ENCODE measurements around the gene FER.
"Not testable (repeated sequence)": the region's sequence is repeated elsewhere in the genome, so short reads cannot be mapped to it uniquely, and the experiment has no call there.

The FER gene

DNA sequence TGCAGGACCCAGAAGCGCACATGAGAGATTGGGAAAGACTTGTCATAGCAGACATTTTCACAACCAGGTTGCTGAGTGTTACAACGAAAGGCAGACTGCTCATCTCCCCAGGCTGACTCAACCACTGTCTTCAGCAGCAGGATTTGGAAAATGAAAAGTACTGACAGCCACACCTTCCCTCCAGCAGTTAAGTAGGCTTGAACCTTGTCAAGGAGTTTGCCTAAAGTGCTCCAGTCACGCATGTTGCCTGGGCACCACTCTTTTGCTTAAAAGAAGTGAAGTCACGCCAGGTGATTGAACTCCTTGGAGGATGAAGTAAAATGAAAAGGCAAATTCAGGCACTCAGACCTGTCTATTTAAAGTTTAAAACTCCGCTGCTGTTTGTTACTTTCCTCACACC lies 304.5 kb downstream of the FER start:
- DNase-seq = not testable (repeated sequence)

DNA sequence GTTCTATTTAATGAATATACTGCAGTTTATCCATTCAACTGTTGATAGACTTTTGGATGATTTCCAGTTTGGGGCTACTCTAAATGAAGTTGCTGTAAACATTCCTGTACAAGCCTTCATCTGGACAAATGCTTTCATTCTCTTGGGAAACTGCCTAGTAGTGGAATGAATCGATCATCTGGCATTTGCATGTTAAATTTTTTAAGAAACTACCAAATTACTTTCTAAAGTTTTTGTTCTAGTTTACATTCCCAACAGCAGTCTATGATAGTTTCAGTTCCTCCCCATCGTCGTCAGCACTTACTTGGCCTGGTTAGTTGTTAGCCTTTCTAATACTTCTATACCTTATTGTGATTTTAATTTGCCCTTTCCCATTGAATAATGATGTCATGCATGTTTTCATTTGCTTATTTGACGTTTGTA lies 306.3 kb downstream of the FER start:
- no peak for DNase-seq

DNA sequence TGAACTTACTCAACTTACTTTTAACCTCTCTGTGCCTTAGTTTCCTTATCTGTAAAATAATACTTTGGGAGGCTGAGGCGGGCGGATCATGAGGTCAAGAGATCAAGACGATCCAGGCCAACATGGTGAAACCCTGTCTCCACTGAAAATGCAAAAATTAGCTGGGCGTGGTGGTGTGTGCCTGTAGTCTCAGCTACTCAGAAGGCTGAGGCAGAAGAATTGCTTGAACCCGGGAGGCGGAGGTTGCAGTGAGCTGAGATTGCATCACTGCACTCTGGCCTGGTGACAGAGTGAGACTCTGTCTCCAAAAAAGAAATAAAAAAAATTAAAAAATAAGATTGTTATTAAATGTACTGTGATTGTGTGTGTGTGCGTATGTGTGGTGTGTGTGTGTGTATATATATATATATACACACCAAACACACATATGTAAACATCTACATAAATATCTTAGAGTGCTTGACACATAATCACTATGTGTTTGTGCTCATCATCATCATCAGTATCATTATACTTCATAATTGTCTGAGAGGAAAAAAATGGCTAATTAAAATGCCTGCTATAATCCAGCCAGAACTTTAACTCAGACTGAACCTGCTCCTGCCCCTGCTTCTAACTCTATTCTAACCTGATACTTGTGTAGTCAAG lies 312.8 kb downstream of the FER start:
- no peak for DNase-seq

DNA sequence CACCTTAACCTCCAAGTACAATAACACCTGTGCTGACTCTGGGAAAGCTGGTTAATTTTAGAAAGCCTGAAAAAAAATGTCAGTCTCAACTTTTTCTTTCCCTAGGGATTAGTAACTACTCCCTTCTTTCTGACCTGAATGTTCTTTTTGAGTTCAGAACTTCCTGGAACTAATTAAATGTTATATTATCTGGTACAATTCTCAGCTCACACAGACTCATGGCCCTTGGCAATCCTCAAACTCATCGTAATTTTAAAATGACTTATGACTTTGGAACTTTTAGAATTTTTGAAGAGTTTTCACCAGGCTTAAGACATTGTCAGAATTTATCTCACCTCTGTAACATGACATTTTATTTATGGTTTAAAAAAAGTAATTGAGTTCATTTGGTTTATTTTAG lies 315.0 kb downstream of the FER start:
- DNase-seq = no peak

DNA sequence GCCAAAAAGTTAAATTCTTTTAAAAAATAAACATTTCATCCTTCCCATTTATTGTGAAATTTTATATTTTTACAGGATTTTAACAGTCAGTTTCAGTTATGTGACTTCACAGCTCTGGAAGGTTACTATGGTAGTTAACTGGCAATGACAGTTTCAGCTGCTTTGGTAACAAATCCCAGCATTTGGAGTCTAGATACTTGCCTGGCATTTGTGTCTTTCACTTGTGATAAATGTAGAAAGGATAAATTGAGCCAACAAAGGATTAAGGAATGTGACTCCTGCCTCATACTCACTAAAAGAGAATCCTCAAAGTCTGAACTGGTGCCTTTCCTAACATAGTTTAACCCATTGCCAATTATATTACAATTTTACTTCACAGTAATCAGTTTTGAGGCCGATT lies 315.5 kb downstream of the FER start:
- no peak for DNase-seq

DNA sequence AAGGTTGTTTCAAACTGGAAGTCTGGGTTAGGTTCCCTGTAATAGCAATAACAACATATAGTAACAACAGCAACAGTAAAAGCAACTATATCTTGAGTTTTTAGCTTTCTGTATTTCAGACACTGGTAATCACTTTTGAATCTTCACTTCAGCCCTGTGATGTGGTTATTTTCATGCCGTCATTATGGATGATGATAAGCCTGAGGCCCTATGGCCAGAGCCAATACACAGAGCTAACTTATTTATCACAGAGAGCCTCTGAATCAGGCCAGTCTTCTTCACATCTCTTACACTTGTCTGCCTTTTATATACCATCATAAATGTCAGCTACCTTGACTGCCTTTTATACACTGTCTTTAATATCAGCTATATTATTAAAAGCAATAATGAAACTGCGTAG lies 329.0 kb downstream of the FER start:
- no peak for DNase-seq

DNA sequence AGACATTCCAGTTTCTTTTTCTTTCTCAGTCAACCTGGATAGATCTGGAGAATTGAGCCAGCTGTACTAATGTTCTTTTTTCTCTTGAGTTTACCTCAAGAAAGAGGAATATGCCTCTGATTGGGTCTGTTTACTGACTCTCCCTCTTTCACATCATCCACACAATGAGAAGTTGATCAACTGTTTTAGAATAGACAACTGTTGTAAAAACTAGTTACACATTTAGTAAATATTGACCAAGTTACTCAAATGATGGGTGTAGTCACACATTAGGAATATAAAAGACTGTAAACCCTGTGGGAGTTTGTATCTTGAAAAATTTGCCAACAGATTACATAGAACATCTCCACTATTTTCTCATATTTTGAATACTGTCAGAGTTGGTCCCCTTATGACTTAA lies 330.8 kb downstream of the FER start:
- DNase-seq = no peak

DNA sequence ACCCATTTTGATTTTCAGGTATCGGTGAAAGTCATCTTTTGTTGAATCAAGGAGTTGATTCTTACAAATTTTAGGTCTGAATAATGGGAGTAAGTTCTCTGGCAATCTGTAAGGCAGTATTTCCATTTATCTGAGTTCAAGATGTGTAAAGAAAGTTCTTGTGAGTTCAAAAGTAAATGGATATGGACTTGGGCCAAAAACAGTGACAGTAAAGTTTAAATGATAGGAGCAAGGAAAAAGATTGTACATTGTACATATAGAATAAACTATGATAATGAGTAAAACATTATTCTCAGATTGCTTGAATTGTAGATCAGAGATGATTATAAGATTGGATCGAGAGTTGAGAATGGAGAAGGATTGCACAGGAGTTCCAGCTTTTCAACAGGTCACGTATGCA lies 332.8 kb downstream of the FER start:
- DNase-seq = no peak

DNA sequence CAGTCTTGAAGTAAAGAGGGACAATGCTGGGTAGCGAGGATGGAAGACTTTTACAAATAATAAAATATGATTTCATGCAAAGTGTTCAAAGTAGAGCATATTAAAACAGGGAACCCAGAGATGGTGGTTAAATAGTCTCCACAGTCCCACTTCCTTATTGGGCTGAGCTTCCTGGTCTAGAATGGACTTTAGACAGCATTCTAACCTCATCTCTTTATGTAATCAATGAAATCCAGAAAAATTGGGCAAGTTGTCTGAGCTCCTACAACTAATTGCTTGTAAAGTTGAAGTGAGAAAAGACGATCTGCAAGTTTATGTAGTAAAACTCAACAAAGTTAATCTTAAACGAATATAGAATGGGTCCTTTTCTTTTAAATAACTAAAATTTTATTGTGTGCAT lies 333.2 kb downstream of the FER start:
- DNase-seq = no peak

DNA sequence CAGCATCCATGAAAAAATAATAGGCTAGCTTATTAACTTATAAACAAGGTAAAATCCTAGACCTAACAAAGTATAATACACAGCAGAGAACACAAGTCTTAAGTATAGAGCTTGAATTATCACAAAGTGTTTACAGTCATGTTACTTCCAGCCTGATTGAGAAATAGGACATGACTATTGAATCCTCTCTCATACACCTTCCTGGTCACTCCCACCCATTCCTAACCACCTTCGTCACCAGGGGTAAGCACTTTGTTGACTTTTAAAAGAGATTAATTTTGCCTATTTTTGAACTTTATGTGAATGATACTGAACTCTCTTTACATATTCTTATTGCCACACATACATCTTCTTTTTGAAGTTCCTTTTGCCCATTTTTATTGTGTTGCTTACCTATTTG lies 336.2 kb downstream of the FER start:
- DNase-seq = no peak

DNA sequence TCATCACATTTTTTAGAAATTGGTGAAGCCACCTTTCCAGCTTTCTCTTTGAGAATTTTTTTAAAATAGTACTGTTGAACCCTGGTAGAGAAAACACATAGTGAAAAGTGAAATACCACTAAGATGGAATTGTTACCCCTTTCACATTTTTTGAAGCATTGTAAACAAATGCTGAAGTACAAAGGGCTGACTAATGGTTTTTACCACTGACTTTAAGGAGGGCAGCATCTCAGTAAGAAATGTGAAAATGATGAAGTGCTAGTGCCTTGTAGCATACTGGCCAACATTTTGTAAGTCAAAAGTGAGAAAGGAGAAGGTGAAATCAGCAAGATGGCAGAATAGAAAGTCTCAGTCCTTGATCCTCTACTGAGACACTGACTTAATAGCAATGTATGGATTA lies 341.5 kb downstream of the FER start:
- no peak for DNase-seq

DNA sequence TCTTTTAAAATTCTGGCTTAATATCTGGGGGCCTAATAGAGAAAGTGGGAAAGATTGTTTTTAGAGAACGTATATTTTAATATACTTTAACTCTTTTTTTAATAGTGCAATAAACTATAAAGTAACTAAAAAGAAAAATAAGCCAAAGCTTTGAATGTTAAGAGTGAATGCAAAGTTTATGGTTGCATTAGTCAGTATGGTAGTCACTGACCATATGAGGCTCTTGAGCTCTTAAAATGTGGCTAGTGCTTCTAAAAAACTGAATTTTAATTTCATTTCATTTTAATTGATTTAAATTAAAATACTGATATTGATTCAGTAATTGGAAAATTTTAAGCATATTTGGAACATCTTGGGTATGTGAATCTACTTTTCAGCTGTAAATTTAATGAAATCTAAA lies 351.4 kb downstream of the FER start:
- DNase-seq = no peak

DNA sequence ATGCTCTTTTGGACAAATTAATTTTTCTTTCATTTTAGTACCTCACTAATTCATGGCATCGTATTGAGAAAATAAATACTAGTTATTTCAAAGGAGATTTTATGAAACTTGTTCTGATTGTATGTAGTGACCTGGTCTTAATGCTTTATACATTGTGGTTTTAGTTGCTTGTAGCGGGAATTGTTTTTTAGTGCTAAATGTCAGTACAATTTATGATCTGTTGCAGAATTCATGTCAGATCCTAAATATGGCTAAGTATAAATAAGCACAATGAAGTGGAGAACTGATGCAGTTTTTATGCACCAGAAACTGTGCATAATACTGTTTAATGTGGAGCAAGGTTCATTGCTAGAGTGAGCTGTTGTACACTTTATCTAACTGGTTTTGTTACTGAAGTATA lies 353.3 kb downstream of the FER start:
- no peak for DNase-seq

DNA sequence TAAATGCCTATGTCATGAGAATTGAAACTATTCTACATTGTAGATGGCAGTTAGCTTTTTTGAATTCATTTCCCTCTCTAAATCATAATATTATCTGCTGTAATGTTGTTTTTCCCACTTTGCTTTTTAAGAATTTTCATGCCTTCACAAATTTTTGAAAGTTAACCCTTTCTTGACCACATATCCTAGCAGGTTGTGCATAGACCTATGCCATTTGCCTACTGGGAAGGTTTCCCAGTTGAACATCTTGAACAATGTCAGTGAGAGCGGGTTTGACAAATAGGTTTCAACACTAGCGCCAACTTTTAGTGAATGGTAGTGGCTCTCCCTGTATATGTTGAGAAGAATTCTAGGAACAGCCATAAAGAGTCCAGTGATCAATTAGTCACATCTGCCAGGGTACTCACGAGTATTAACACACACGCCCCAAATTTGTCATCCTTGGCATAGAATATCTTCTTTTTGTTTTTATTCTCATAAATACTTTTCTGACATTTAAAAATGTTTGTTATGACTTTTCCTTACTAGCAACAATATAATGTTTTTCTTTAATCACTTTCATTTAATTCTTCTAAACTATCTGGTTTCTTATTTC lies 354.5 kb downstream of the FER start:
- DNase-seq = no peak

DNA sequence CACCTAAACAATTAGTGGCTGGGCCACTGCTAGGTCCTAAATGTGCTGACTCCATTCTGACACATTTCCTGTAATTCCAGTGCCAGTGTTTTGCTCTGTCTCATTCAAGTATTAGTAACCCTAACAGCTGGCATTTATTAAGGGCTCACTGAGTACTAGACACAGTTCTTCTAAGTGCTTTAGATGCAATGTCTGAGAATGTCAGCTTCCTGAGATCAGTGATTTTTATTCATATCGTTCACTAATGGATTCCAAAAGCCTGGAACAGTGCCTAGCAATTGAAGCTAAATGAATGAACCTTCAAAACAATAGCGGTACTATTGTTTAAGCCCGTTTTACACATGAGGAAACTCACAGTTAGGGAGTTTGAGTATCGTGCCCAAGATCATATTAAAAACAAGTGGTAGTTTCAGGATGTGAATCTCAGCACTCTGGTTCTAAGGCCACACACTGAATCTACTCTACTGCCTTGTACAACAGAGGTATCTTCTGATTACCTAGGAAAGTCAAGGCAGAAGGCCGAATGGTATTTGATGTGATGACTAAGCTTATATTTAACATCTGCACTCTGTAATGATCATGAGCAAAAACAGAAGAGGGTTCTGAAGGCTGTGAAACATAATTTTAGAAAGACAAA lies 358.1 kb downstream of the FER start:
- DNase-seq = no peak

DNA sequence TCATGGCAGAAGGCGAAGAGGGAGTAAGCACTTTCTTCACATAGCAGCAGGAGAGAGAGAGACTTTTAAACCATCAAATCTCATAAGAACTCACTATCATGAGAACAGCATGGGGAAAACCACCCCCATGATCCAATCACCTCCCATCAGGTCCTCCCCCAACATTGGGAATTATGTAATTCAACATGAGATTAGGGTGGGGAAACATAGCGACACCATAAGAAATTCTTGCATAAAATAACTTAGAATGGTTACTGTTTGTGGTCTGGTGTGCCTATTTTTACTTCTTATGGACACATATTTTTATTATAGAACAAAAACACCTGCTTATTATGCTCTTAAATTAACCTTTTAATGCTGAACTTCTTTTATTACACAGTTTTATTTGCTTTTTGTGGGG lies 364.0 kb downstream of the FER start:
- DNase-seq = no peak

DNA sequence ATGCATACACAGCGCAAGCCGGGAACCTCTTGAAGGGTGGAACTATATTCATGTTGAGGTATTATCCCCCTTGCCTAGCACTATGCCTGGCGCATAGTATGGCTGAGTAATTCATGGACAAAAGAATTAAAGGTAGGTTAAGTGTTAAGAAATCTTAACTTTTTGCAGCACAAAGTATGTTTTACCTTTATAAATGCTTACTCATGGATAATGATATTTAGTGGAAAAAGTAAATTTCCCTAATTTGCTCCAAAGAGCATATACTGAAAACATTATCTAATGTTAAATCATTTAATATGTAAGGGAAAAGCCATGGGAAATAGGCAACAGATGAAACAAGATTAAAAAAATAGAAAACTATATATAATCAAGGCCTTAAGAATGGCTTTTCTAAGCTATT lies 365.9 kb downstream of the FER start:
- DNase-seq = no peak

DNA sequence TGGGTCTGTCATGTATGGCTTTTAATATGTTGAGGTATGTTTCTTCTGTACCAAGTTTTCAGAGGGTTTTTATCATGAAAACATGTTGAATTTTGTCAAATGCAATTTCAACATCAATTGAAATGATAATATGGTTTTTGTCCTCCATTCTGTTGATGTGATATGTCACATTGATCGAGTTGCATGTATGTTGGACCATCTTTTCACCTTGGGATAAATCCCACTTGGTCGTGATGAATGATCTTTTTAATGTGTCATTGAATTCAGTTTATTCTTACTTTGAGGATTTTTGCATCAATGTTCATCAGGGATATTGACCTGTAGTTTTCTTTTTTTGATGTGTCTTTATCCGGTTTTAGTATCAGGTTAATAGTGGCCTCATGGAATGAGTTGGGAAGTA lies 373.5 kb downstream of the FER start:
- no peak for DNase-seq

DNA sequence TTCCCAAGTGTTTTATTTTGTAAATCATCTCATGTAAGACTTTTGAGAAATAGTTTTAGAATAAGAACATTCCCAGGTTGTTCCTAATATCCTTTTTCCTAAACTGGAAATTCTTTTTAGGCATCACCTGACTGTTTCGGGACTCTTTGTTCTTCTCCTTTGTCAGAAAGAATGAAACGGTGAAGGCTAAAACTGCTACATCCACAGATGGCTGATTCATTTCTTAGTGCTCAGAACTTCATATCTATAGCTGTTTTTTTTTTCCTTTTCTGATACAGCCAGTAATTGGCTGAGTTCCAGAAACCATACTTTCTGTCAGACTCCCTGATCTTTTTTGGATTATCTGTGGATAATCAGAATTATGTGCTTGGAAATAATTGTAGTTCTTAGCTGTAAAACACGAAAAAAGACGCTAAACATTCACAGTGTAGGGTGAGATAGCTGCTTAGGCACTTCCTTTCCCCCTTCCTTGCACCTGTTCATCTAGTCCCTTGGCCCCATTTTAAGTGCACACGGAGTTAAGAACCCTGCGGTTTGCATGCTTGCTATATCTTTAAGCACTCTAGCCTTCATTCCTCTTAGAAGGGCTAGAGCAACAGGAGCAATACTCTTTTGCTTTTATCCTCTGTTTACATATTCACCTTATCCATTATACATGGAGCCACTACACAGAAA lies 378.2 kb downstream of the FER start:
- DNase-seq = no peak

DNA sequence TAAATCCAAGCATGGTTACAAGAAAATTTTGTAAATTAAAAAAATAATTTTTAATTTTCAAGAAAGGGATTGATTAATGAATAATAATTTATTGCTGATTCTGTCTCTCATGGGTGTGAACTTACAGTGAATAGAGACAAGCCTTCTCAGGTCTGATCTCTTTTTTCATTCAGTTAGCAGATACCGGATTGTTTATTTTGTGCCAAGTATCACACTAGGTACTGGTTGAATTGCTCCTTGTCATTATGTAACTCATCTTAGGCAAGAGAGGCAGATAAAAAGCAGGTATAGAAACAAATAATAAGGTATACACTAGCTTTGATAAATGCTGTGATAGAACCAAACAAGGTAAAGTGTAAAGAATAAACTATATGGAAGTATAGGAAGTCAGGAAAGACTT lies 378.8 kb downstream of the FER start:
- DNase-seq = no peak

DNA sequence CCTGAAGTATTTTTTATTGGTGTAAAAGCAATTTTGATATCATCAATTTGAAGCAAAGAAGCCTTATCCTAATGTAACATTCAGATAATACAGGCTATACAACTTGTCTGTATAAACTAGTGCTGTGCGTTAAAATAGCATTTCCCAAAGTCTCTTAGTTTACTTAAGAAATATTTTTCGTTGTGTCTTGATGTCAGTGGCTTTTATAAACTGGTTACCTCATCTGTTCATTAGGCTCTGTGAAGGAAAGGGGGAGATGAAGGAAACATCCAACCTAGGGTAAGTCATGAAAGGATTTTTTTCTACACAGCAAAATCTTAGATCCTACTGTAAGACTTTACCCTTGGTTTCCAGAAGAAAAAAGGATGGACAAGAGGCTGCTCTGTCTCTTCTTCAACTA lies 389.2 kb downstream of the FER start:
- DNase-seq = no peak

DNA sequence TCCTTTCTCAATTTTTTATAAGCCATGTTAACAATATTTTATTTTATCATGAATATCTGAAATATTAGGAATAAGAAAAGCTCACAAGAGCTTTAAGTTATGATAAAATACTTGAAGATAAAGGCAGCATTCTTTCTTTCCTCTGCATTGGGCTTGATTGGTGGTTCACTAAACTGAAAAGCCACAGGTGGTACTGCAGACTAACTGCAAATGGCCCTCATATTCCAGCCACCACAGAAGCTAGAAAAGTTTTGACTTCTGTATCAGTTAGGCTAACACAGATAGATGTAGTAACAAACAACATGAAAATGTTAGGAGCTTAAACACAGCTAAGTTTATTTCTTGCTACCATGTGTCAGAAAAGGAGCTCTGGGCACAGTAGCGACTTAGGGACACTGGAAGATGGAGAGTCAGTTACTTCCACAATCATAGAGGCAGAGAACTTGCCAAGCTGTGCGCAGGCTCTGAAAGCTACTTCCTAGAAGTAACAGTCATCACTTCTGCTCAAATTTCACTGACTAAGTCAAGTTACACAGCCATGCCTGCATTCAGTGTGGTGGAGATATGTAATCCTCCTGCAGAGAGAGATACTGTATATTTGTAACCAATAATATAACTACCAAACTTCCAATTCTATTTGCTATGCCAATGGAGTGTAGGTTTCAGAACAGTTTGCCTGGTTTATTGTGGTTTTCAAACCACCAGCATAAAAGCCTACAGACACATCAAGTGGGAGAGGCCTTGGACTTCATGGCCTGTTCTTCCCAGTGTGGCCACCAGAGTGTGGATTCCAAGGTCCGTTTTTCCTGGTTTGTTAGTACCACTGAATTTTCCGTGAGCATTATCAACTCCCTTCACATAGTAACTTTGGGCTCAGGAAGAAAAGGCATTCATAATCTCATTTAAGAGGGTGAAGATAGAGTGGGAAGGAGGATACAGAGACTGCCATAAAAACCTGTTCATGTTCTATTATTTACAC lies 393.8 kb downstream of the FER start:
- DNase-seq = no peak

DNA sequence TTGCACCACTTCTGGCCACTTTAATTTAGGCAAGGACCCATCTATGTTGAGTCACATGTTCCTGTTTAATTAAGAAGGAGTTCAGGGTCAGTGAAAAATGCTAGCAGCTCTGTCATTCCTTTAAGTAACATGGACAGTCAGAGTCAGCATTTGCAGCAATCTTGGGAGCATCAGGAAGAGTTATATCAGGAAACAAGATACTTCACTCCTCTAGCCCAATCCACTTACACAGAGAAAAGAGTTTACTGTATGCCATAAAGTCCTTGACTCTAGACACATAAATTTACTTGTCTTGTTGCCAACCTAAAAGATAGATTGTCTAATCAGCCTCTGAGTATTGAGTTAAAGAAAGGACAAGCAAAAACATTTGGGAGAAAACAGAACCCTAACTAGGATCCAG lies 395.3 kb downstream of the FER start:
- DNase-seq = no peak
